Measurements from ENCODE around the gene AP1G1.
"Not testable (repeated sequence)": the region's sequence is repeated elsewhere in the genome, so short reads cannot be mapped to it uniquely, and the experiment has no call there.

Gene AP1G1

DNA sequence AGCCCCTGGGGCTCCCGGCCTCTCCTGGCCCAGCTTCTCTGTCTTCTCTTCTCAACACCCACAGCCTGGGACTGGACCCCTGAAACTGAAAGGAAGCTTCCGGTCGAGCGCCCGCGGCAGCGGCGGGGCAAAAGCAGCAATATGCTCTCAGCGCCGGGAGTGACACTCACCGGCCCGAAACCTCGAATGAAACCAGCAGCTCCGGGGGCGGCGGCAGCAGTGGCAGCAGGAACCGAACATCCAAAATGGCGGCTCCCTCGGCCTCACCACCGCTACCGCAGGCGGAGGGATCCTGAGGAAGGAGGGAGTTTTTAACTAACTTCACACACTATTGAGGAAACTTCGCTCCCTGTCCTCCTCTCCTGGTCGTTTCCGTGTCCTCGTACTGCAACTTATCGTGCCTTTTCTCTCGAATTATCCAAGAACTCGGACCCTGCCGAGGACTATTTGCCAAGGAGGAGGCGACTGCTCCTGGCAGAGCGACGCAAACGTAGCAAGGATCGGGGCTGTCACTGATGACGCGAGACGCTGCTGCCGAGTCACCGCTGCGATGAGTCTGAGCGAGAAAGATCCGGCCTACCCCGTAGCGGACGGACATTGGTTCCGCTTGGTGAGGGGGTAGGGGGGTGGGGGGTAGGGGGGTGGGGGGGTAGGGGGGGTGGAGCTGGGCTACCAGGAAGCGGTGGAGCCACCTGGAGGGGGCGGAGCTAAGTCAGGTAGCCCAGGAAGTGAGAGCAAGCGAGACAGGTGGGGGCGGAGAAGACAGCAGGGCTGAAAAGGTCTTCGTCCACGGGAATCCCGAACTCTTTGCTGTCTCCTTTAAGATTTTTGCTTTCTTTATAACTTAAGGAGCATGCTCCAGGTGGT lies at the start of gene AP1G1:
Gene AP1G1 (minus strand): TSS at position 242 of the 867 bp plus-strand sequence. CDS start 19,355 bp downstream, outside the sequence.
- DNase-seq: peak; percentile 92

DNA sequence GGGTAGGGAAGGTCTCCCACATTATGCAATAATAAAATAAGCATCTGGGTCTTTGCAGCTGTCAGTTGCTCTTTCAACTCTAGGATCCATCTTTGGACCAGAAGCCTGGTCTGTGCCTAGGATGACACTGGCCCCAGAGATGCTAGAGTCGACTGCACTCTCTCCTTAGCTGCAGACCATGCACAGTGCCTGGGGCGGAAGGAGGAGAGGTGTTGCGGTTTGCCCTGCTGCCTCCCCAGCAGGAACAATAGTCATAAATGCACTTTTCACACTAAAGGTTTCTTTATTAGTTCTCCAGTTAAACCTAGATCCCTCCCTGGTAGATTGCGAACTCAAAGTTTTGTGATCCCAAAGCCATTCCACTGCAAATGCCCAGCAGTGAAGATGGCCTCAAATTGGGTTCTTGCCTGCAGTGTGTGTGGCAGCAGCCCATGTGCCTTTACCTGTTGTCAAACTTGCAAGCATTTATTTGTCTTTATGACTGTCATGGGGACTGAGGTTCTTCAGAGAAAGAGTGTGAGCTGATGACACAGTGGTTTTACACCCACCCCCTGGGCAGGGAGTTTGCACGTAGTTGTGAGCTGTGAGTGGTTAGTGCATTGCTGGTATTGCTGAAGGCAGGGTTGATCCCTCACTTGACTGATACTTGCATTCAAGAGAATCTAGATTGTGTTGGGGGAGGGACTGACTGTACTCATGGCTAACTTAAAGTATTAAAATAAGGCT lies 47.5 kb upstream of the AP1G1 start:
- DNase-seq: no peak

DNA sequence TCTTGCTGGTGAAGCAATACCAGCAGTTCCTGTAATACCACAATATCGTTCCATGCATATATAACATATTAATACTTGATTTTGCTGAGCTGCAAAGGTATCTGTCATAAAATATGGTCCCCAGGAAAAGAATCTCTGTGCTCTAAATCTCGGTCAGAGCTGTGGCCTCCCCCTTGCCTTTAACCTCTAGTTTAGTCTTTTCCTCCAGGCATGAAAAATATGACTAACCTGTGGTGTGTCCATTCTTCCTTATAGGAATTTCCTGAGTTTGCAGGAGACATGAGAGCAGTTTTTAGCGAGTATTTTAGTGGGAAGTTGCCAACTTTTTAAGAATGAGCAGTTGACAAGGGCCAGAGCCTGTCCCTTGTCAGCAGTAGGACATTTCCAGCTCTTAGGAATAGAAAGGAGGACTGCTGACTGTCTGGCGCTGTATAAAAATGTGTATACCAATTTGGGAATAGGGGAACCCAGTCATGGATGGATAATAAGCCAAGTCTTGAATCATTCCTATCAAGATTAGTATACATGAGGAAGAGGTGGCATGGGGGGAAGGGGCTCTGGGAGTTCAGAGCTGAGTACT lies 45.8 kb upstream of the AP1G1 start:
- no peak for DNase-seq

DNA sequence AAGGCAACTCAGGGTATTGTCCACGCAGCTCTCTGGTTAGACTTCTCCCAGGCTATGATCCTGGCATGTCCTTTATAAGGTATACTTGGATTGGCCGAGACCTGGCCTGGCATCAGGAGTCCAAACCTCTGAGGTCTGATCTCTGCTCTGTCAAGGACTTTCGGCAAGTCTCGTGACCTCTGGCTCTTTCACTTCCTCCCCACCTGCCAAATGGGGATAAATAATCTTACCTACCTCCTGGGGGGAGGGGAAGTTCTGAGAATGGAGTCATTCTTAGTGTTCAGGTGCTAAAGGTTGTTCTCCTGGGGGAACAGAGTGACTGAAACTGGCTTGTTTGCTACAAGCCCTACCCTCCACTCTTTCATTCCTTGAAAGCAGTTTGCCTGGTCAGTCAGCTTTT lies 44.8 kb upstream of the AP1G1 start:
- DNase-seq: no peak

- DNase-seq: no peak
These were observed 43.9 kb upstream of the AP1G1 start for GRCh38 chr16:71852561-71852960.

GRCh38 chr16:71852158-71852557 lies 43.5 kb upstream of the AP1G1 start:
- no peak for DNase-seq

- no peak for DNase-seq
These were observed 43.1 kb upstream of the AP1G1 start for GRCh38 chr16:71851746-71852145.

DNA sequence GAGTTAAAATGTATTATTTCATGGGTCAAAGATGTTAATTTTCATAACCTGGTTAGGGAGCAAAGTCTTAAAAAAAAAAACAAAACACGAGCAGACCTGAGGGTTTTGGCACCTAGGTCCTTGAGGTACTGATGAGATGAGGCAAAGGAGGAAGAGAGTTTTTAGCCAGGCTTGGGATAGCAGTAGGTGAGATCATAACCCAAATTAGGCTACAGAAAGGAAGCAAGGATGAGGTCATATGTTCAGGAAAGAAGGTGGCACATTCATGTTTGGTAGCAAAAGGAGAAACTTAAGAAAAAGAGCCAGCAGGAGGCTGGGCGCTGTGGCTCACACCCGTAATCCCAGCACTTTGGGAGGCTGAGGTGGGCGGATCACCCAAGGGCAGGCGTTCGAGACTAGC lies 40.0 kb upstream of the AP1G1 start:
- no peak for DNase-seq

DNA sequence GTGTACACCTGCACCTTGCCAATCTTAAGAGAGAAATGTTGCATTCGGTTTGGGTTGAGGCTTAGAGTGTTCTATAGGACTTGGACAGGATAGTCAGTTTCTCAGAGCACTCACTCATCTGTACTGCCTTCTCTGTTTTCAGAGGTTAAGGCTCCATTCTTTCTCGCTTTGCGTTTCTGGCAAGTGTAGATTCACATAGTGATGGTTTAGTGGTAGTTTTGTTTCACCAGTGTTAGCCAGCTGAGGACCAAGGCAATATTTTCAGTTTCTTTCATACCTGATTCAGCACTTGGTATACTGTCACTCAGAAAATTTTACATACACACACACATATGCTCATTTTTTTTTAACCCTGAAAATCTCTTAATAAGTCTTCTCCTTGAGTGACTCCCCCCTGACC lies 38.5 kb upstream of the AP1G1 start:
- DNase-seq: no peak

GRCh38 chr16:71846431-71846830 lies 37.8 kb upstream of the AP1G1 start:
- DNase-seq: no peak

GRCh38 chr16:71845639-71846430 lies 37.2 kb upstream of the AP1G1 start, which contains the start of gene ATXN1L:
ATXN1L (plus strand) TSS chr16:71845976; CDS start chr16:71849741, 3,765 bp downstream.
- DNase-seq: peak; percentile 50

- DNase-seq: no peak
These were observed 34.9 kb upstream of the AP1G1 start for GRCh38 chr16:71843572-71843971.

- DNase-seq: no peak
These were observed 31.4 kb upstream of the AP1G1 start for GRCh38 chr16:71840052-71840451.

DNA sequence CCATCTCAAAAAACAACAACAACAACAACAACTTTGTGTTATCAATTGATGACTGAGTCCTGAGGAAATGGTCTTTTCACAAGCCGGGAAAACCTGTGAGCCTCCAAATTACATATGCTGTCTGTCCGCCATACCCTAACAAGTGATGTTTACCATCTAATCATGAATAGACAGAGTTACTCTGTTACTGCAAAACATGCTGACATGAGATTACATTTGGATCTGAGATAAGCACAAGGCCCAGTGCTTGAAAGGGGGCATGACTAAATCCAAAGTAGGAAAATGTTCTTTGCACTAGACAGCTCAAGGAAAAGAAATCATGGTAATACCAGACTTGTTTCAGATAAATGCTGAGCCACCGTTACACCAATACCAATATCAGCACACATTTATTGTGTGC lies 28.5 kb upstream of the AP1G1 start:
- no peak for DNase-seq

GRCh38 chr16:71834291-71834690 lies 25.7 kb upstream of the AP1G1 start:
- DNase-seq: no peak

DNA sequence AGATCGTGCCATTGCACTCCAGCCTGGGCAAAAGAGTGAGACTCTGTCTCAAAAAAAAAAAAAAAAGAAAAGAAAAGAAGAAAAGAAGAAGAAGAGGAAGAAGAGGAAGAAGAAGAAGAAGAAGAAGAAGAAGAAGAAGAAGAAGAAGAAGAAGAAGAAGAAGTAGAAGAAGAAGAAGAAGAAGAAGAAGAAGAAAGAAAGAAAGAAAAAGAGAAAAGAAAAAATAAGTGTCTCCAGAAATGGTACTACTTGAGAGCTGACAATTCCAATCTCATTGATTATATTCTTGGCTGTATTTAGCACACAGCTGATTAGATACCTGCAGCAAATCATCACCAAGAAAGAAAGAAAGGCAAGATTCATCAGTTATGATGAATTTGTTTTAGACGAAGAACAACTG lies 23.5 kb upstream of the AP1G1 start:
- DNase-seq: not testable (repeated sequence)

- not testable (repeated sequence) for DNase-seq
These were observed 23.1 kb upstream of the AP1G1 start for GRCh38 chr16:71831698-71832097.

DNA sequence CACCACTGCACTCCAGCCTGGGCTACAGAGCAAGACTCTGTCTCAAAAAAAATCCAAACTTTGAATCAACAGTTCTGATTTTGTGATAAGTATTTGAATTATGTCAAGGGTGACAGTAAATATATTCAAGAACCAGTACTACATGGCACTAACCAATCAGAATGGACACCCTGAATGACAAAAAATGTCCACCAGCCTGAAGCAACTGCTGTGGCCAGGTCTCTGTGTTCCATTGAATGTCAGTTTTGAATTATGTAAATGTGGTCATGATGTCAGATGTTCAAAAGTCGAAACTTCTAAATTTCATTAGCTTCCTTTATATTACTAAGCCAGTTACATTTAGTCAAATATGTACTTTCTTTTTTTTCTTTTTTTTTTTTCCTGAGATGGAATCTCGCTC lies 21.7 kb upstream of the AP1G1 start:
- no peak for DNase-seq

DNA sequence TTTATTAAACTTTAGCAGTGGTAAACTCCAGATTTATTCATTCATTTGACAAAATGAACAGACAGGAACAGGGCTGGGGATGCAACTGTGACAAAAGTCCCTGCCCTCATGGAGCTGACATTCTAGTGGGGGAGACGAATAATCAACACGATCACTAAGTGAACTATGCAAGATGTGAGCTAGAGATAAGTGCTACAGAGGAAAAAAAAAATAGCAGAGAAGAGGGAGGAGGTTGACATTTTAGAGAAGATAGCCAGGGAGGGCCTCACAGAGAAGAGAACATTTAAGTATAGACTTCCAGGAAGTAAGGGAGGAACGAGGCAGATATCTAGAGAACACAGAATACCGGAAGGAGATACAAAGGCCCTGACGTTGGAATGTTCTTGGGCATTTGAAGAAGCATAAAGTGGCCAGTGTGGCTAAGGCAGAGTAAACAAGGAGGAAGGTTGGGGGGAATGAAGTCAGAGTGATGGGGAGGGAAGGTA lies 17.9 kb upstream of the AP1G1 start:
- DNase-seq: no peak

GRCh38 chr16:71817155-71817500 lies 8.5 kb upstream of the AP1G1 start:
- not testable (repeated sequence) for DNase-seq

GRCh38 chr16:71811261-71811803 lies 2.7 kb upstream of the AP1G1 start:
- no peak for DNase-seq

- not testable (repeated sequence) for DNase-seq
These were observed 1.5 kb upstream of the AP1G1 start for GRCh38 chr16:71810155-71810530.

Measured in DMS79 treated with DMSO at 0.1 percent for 48 hours (cell line).